Stimulated activated CD4-positive, alpha-beta T cell treated with anti-CD3 and anti-CD28 coated beads, Interleukin-12 subunit alpha, Interleukin-12 subunit beta, amount 100 ng/mL, for 48 hours (primary cell): ENCODE measurements around the gene UBE2E3.
A peak's percentile ranks its signal among the peaks of the same experiment; 100 is the strongest.
"Not testable (repeated sequence)": the region's sequence is repeated elsewhere in the genome, so short reads cannot be mapped to it uniquely, and the experiment has no call there.

Experiments
- DNase-seq, 3 donors: peaks; one replicate each; pipeline ENCODE4 v3.0.0-alpha.2; 2020; ENCODE audit warnings: low read depth in 2 of 3, low spot score in 1 of 3

UBE2E3 gene

GRCh38 chr2:181072486-181073235, 92.3 kb downstream of the UBE2E3 start:
- no peak for DNase-seq

- no peak for DNase-seq
Measured at GRCh38 chr2:181073896-181074295, 93.5 kb downstream of the UBE2E3 start.

- no peak for DNase-seq
Measured at GRCh38 chr2:181074457-181074856, 94.1 kb downstream of the UBE2E3 start.

- DNase-seq: no peak
Measured at GRCh38 chr2:181076658-181077057, 96.3 kb downstream of the UBE2E3 start.

- DNase-seq: peak in 1 of 3 donors; percentile 16
Measured at GRCh38 chr2:181077128-181077709, 96.8 kb downstream of the UBE2E3 start.

- no peak for DNase-seq
Measured at GRCh38 chr2:181083140-181083539, 102.7 kb downstream of the UBE2E3 start.

- no peak for DNase-seq
Measured at GRCh38 chr2:181085734-181086133, 105.3 kb downstream of the UBE2E3 start.

- DNase-seq: not testable (repeated sequence)
Measured at GRCh38 chr2:181091920-181092319, 111.5 kb downstream of the UBE2E3 start.

- no peak for DNase-seq
Measured at GRCh38 chr2:181095486-181095885, 115.1 kb downstream of the UBE2E3 start.

GRCh38 chr2:181103659-181104058, 123.3 kb downstream of the UBE2E3 start:
- no peak for DNase-seq

GRCh38 chr2:181104512-181105115, 124.2 kb downstream of the UBE2E3 start:
- no peak for DNase-seq

- no peak for DNase-seq
Measured at GRCh38 chr2:181105562-181105961, 125.2 kb downstream of the UBE2E3 start.

- no peak for DNase-seq
Measured at GRCh38 chr2:181106229-181106628, 125.8 kb downstream of the UBE2E3 start.

- no peak for DNase-seq
Measured at GRCh38 chr2:181106789-181107627, 126.6 kb downstream of the UBE2E3 start.

GRCh38 chr2:181107628-181107945, 127.2 kb downstream of the UBE2E3 start:
- no peak for DNase-seq

- no peak for DNase-seq
Measured at GRCh38 chr2:181111059-181111458, 130.7 kb downstream of the UBE2E3 start.

GRCh38 chr2:181112916-181113315, 132.5 kb downstream of the UBE2E3 start:
- DNase-seq: no peak
